Ishikawa (cell line): Measurements from ENCODE around the gene DCAF7.

ENCODE experiments used
- EGR1 ChIP-seq: IDR thresholded peaks from 2 replicates; pipeline ENCODE4 v1.6.1; 2012
- TF ChIP-seq, protein P1 (sequence below): IDR thresholded peaks from 2 replicates; pipeline ENCODE4 v1.6.1; 2012; ENCODE audit warnings: low read depth, mild to moderate bottlenecking

DNA sequence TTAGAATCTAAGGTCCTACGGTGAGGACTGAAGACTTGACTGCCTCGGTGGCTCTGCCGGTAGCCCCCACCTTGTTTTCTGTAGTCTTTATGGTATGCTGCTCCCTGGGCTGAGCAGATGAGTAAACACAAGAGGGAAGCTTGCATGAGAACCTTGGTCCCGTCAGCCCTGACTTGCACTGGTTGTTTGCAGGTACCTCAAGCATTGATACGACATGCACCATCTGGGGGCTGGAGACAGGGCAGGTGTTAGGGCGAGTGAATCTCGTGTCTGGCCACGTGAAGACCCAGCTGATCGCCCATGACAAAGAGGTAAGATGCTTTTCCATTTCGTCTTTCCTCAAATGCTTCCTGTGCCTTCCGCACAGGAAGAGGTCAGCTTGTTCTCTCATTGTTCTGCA is 29.4 kb downstream of the DCAF7 start:
- TF ChIP-seq EGR1, result no peak
- TF ChIP-seq, protein P1, sequence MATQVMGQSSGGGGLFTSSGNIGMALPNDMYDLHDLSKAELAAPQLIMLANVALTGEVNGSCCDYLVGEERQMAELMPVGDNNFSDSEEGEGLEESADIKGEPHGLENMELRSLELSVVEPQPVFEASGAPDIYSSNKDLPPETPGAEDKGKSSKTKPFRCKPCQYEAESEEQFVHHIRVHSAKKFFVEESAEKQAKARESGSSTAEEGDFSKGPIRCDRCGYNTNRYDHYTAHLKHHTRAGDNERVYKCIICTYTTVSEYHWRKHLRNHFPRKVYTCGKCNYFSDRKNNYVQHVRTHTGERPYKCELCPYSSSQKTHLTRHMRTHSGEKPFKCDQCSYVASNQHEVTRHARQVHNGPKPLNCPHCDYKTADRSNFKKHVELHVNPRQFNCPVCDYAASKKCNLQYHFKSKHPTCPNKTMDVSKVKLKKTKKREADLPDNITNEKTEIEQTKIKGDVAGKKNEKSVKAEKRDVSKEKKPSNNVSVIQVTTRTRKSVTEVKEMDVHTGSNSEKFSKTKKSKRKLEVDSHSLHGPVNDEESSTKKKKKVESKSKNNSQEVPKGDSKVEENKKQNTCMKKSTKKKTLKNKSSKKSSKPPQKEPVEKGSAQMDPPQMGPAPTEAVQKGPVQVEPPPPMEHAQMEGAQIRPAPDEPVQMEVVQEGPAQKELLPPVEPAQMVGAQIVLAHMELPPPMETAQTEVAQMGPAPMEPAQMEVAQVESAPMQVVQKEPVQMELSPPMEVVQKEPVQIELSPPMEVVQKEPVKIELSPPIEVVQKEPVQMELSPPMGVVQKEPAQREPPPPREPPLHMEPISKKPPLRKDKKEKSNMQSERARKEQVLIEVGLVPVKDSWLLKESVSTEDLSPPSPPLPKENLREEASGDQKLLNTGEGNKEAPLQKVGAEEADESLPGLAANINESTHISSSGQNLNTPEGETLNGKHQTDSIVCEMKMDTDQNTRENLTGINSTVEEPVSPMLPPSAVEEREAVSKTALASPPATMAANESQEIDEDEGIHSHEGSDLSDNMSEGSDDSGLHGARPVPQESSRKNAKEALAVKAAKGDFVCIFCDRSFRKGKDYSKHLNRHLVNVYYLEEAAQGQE, result no peak
